GM19099 (cell line): ENCODE results near the gene DSCAML1.

Experiments
- POLR2A ChIP-seq: IDR thresholded peaks from 3 replicates; pipeline ENCODE4 v1.6.1; 2011; ENCODE audit warnings: low read depth; ENCODE audit not compliant: insufficient read length; ENCODE audit errors: extremely low read depth

The DSCAML1 gene

DNA sequence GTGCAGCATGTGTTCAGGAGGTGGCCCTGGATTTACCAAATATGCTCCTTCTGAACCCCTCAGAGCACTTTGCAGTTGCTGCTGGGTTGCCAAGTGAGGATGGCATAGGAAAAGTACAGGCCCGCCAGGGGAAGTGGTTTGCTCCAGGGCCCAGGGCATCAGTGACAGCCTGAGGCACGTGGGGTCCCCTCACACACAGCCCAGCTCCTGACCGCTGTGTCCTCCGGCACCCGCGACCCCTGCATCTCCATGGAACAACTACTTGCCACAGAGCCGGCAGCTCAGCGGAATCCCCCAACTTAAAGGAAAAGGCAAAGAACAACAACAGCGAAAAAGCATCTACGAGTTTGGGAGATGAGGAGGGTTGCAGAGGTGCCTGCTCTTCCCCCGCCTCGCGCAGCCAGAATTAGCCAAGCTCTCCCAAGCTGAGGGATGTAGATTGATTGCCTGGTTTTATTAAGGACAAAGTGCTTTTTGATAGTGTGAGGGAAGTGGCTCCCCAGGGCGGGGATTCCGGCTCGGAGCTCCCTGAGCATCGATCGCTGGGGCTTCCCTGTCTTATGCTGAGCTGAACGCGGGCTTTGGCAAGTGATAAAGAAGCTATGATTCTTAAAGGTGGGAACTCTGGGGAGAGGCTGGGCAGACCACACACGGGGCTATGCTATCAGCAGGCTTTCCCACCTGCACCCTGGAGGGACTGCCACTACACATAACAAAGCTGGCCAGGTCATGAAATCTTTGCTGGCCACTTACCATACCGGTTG is 294.8 kb downstream of the DSCAML1 start:
- no peak for TF ChIP-seq POLR2A

DNA sequence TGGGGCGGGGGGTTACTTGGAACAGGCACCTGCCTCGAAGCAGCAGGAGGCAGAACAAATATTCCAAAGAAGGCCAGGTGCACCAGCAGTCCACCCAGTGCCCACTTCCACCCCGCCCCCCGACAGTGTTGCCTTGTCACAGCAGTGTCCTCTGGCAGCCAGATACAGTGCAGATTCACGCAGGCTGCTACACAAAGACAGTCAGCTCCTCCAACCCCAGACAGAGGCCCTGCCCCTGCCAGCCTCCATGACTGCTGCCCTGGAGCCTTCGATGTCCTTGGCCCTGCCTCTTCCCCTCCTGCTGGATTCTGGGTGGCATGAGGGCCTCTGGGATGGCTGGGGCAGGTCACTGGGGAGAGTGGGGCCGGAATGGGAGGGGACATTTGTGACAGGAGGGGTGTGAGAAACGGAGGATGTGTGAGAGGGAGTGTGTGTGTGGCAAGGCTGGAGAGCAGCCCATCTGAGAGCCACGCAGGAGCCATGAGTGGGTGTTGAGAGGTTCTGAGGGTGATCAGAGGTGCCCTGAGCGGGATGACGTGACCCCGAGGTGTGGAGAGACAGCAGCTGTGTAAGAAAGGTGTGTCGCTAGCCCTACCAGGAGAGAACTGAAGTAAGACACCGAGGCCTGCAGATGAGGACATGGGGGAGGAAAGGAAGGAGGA is 295.6 kb downstream of the DSCAML1 start:
- no peak for TF ChIP-seq POLR2A

DNA sequence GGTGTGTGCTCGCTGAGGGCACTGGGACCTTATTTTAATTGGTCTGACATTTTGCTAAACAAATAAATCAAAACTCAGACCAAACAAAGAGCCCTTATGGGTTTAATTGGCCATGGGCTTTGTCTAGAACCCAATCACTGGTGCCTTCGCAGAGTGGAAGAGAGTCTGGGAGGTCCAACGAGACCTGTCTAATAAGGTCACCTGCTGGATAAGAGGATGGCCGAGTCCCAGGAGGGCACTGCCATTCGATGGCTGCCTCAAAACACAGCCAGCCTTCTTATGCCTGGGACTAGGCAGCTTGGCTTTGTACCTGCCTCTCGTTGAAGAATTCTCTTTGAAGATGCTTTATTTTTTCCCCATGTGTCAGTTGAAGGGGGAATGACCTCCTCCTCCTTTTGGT is 298.2 kb downstream of the DSCAML1 start:
- TF ChIP-seq POLR2A, result no peak

DNA sequence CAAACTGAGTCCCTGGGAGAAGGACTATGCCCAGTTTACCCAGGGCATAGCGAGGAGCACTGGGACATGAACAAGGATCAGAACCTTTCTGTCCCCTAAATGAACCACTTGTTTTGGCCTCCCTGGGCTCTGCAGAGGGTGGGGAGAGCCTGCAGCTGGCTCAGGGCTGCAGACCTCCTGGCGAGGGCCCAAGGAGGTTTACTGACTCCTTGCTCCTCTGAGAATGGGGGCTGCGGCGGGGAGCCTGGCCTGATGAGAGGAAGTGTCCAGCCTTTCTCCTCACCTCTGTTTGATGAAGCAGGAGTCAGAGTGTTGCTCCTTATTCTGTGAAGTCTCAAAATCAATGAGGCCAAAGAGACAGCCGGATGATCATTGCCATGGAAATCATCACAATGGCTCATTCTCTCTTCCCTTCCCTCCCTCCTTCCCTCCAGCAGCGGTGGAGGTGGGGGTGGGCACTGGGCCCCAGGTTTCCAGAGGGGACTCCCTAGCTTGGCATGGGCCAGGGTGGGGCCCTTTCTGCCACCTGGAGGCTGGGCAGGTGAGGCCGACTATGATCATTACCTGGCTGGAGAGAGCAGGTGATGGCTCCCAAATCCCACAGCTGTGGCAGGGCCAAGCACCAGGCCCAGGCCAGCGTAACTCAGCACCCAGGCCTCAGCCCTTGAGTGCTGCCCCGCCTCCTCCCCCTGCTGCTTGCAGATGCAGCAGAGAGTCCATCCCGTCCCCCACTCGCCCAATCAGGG is 299.6 kb downstream of the DSCAML1 start:
- TF ChIP-seq POLR2A, result no peak

DNA sequence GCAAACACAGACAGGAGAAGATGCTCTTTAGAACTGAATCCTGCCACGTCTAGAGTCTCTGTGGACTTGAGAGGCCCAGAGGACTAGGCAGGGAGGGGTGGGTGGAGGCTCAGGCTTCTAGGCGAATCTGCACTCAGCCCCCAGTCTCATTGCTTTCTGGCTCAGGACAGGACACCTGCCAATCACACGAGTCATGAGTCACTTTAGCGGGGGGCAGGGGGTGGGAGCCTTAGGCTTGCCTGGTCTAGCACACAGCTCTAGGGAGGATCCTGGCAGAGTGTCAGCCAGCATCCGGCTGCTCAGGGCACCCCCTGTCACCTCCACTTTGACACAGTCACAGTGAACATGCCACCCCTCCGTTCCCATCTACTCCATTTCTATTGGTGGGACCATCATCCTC is 301.7 kb downstream of the DSCAML1 start:
- no peak for TF ChIP-seq POLR2A

DNA sequence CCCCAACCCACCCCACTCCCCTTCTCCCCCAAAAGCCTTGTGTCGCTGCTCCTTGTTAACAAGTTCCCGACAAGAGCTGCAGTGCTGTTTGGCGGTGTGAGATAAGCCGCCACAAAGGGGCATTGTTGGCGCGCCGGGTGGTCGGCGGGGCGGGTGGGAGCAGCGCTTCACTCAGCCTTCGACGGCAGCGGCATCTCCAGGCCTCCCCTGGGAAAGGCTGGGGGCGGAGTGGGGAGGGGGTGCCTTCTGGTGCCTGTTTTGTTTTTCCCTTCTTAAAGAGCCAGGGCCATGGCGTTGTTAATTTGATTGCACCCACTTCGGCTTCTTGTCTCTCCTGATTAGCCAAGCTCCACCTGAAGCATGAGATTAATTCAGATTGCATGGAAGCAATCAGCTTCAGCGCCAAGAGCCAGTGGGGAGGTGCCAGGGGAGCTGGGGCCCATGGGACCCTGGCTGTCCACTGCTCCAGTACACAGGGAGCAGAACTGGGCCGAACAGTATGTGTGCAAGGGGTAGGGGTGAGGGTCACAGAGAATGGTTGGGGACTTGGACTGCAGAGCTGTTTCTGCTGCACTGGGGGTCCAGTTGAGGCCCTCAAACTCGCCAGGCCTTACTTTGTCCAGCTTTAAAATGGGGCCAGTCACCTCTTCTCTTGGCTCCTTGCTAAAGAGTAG is 304.3 kb downstream of the DSCAML1 start:
- no peak for TF ChIP-seq POLR2A

DNA sequence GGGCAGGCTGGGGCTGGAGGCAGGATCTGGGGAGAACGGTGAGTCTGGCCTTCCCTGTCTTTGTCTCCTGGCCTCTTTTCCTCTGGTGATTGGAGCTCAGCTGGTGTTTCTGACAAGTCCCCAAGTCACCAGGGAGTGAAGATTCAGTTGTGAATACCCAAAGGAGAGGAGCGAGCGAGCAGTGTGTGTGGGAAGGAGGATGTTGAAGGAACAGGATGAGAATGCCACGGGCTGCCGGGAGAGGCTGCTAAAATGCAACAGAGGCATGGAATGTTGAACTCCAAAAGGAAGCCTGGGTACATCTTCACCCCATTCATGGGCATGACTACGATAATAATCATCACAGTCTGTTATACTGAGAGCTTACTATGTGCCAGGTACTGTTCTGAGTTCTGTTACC is 306.1 kb downstream of the DSCAML1 start:
- TF ChIP-seq POLR2A, result no peak

DNA sequence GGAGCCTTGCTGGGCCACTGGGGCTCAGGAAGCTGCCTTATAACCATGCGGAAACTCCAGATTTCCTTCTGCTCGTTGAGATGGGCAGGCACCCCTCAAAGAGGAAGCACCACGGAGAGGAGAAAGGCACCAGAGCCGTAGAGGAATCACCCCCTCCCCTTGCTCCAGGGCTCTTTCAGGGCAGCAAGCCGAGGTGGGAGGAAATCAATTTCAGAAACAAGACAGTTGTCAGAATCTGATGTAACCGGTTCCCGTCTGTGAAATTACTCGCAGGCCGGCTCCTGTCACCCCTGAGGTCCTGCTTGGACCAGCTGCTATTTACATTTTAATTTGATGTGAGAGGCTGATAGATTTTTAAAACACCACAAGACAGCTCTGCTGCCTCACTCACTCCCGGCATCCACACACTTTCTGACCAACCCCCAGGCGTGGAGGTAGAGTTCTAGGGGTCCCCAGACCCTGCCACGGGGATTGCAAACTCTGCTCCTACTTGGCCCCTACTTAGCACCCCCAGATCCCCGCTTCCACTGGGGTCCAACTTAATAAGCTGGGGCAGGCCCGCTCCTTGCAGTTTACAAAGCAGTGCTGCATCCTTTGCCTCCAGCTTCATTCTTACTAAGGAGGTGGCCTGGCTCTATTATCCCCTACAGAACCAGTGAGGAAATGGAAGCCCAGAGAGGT is 306.9 kb downstream of the DSCAML1 start:
- no peak for TF ChIP-seq POLR2A

DNA sequence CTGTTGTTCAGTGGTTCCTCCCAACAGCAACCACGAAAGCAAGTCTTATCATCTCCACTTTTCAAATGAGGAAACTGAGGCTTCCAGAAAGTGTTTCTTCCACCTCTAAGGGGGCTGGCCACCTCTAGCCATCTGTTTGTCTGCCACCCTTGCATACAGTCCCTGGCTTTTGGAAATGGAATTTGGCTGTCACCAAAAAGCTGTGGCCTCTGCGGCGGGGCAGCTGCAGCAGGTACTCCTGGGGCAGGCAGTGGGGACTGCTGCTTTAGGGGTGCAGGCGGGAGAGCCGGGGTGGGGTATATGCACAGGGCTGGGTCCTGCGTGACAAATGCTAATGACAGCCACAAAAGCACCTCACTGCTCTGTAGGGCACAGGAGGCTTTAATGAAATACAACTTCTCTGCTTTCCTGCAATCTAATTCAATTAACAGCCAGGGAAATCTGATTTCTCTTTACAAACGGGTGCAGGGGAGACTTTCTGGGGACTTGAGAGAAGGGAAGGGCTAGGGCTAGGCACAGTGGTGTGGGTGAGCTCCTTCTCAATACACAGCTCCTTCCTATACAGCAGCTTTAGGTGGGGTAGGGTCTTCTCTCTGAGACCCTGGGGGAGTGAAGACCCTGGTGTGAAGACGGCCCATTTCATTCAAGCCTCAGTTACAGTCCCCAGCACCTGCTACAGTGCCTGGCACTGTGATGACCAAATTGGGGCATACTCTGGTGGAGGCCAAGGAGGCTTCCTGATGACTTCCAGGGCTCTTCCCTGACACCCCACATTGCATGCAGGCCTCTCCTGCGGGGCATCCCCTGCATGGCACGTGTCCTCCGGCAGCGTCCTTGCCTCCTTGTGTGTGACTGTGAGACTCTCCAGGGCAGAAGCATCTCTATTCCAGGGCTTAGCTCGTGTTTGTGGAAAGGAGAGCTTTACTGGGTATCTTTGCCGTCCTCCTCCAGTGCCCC is 307.7 kb downstream of the DSCAML1 start:
- no peak for TF ChIP-seq POLR2A

DNA sequence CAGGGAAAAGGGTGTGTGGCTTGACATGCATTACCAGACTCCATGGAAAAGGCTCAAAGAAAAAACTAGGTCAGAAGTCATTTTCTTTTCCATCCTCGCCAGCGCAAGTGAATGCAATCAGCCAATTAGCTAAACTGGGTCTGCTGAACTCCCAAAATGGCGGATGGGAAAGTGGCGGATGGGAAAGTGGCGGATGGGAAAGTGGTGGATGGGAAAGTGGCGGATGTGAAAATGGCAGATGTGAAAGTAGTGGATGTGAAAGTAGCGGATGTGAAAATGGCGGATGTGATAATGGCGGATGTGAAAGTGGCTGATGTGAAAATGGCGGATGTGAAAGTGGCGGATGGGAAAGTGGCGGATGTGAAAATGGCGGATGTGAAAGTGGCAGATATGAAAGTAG is 311.0 kb downstream of the DSCAML1 start:
- no peak for TF ChIP-seq POLR2A

DNA sequence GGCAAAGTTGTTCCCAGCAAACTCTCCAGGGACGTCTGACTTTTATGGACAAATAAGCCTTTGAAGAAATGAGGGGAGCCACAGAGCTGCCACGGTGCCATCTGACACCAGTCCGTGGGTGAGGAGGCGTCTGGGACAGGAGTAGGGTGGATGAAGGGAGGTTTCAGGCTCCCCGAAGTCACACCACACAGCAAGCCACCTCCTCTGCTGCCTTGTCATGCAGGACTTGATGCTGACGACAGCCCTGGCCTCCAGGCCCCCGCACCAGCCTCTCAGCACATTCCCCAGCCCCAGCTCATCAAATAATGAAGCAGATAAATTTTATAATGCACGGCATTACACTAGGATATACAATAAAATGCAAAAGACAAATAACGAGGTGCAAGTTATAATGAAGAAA is 312.9 kb downstream of the DSCAML1 start:
- no peak for TF ChIP-seq POLR2A

DNA sequence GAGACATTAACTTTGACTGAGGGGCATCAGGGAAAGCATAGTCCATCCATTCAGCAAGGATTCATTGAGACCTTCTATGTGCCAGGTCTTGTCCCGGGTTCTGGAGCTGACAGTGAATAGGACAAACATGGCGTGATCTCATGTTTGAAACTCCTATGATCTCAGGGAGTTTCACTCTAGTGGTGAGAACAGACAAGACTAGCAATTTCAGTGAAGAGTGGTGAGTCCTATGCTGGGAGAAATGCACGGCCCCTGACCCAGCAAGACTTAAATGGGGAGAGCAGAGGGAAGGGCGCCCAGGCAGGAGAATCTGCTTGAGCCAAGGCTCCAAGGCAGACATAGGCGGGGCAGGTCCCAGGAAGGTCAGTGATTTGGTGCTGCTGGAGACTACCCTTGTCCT is 313.6 kb downstream of the DSCAML1 start:
- no peak for TF ChIP-seq POLR2A

DNA sequence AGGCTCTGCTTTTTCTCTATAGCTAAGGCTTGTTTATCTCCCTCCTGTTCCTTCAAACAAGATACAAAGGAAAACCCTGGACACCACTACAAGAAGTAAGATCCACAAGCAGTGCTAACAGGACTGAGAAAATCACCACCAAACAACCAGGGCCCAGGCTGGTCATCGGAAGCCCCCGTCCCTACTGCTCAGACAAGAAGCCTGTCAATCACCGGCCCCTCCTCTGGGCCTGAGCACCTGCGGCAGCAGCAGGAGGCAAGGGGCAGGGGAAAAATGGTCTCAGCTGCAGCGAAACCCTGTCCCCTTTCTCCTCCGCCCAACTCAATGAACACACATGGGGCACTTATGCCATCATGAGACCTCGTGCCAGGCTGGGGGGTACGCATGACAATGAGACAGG is 314.1 kb downstream of the DSCAML1 start:
- no peak for TF ChIP-seq POLR2A

DNA sequence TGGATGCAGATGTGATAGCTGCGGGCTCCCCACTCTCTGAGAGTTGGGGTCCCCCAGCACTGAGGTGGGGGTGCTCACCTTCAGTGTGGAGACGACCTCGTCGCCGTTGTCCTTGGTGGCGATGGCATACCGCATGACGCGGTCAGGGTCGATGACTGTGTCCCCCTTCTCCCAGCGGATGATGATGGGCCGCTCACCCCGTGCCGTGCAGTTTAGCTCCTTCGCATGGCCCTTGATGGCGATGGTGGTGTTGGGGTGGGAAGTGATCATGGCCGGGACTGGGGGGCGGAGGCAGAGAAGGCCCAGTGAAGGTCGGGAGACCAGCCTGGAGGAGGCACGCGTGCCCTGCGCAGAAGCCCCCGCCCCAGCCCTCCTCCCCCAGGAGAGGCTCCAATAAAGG is 315.1 kb downstream of the DSCAML1 start:
- no peak for TF ChIP-seq POLR2A
